Kidney (tissue), 14 donors: ENCODE data around the gene CMTM8. TPM values are rescaled to one million over a fixed set of nuclear protein-coding genes. Genes with fewer than 3 reads are reported as not detected.
A peak's percentile ranks its signal among the peaks of the same experiment; 100 is the strongest.

ENCODE experiments used
- DNase-seq, 5 donors: peaks; one replicate each; pipeline ENCODE4 v3.0.0-alpha.2; 2013 to 2020
- FAIRE-seq: peaks from 2 replicates; lab custom pipeline; 2012; peaks lifted over from hg19 to GRCh38; lab: Jason Lieb, UNC
- H3K27ac ChIP-seq, 2 donors: one replicate each; pipeline ENCODE4 v1.7.0; 2013; ENCODE audit warnings: low read depth in 2 of 2, low read length in 2 of 2, inconsistent platforms in 1 of 2
- H3K27me3 ChIP-seq: one replicate; pipeline ENCODE4 v1.7.1; 2013; ENCODE audit warnings: low read length, inconsistent platforms; ENCODE audit not compliant: control insufficient read depth, insufficient read depth
- H3K36me3 ChIP-seq, 3 donors: one replicate each; pipeline versions ENCODE4 v1.7.0 to v1.7.1; 2013; ENCODE audit warnings: low read length in 3 of 3, control low read depth in 1 of 3, inconsistent platforms in 1 of 3; ENCODE audit not compliant: insufficient read depth in 3 of 3, control insufficient read depth in 2 of 3
- H3K4me1 ChIP-seq, 3 donors: one replicate each; pipeline versions ENCODE4 v1.7.0 to v1.7.1; 2013; ENCODE audit warnings: low read length in 3 of 3, inconsistent platforms in 1 of 3, low read depth in 1 of 3; ENCODE audit not compliant: control insufficient read depth in 2 of 3, insufficient read depth in 2 of 3
- H3K4me3 ChIP-seq, 3 donors: one replicate each; pipeline versions ENCODE4 v1.7.0 to v1.8.1; 2013; ENCODE audit warnings: low read length in 3 of 3, control low read depth in 1 of 3, inconsistent platforms in 1 of 3
- H3K9ac ChIP-seq, 3 donors: one replicate each; pipeline versions ENCODE4 v1.7.0 to v1.7.1; 2013; ENCODE audit warnings: low read length in 3 of 3, control low read depth in 1 of 3, inconsistent platforms in 1 of 3
- H3K9me3 ChIP-seq, 3 donors: one replicate each; pipeline versions ENCODE4 v1.7.0 to v1.7.1; 2013; ENCODE audit warnings: low read length in 3 of 3, control low read depth in 1 of 3, inconsistent platforms in 1 of 3; ENCODE audit not compliant: control insufficient read depth in 2 of 3, insufficient read depth in 1 of 3
- CTCF ChIP-seq: IDR thresholded peaks from 3 replicates; pipeline ENCODE4 v1.5.1; 2012; ENCODE audit warnings: mild to moderate bottlenecking, moderate library complexity, borderline replicate concordance; ENCODE audit not compliant: insufficient read depth; ENCODE audit errors: extremely low read depth
- intact Hi-C: fragments of 100-400 bp; cut with DNase I; formaldehyde crosslinking; loops from one replicate; pipeline ENCODE4 v1.11.1; 2022
- polyA plus RNA-seq: library from polyadenylated mRNA; stranded (reverse); fragments of 350-450 nt; fragmentation: Illumina TruSeq; extraction: RNeasy Lipid Tissue Mini Kit (QIAGEN cat#74804); gene quantifications from one replicate; pipeline ENCODE4 v1.2.3, GENCODE V29; 2014; ENCODE audit warnings: low read depth, low replicate concordance; ENCODE audit not compliant: insufficient read depth
- total RNA-seq: library from RNA; stranded (reverse); fragmentation: NEBNext Ultra II Directional; extraction: Animal tissue kit (Norgen Biotek cat#: 25700); gene quantifications from one replicate; pipeline ENCODE4 v1.2.1, GENCODE V29; 2021
- donor health status: control.
- donor health status: control.
- donor health status: control.
- donor health status: control.
- donor health status: control.
- donor health status: DM: yes; HTN: yes; CAD: no.
- donor health status: Normal renal cell carcinoma (clear cell type).

CMTM8 gene
- total and polyA plus RNA-seq, 2 donors from 2014 or later: 5.4 to 9.6 TPM

GRCh38 chr3:32281570-32282106, 43.2 kb downstream of the CMTM8 start:
- intact Hi-C loops: no loop called here
- DNase-seq (no peak), FAIRE-seq (no peak)

GRCh38 chr3:32282578-32283154, 44.2 kb downstream of the CMTM8 start:
- H3K27ac ChIP-seq: no peak overlapping the region
- H3K4me1 ChIP-seq: peaks cover 0 to 5% (median 4%) of the 10 kb centered on the region in 3 donors
- no peak overlapping the region for H3K9ac ChIP-seq
- DNase-seq (no peak), FAIRE-seq (no peak)
- H3K36me3 ChIP-seq: no peaks in the 10 kb centered on the region
- TF ChIP-seq CTCF: no peak
- H3K4me3 ChIP-seq: no peak overlapping the region
- no peaks in the 10 kb centered on the region for H3K9me3 ChIP-seq
- intact Hi-C loops: no loop called here
- H3K27me3 ChIP-seq: no peaks in the 10 kb centered on the region

More at GRCh38 chr3:32281570-32282106, 43.2 kb downstream of the CMTM8 start:
- Histone ChIP-seq H3K9ac (no peak overlapping the region), H3K4me3 (no peak overlapping the region), H3K27ac (no peak overlapping the region), H3K27me3 (no peaks in the 10 kb centered on the region), H3K9me3 (no peaks in the 10 kb centered on the region), H3K36me3 (no peaks in the 10 kb centered on the region), H3K4me1 (peaks cover 0 to 5% (median 4%) of the 10 kb centered on the region in 3 donors)
- no peak for TF ChIP-seq CTCF

GRCh38 chr3:32283304-32283703, 44.8 kb downstream of the CMTM8 start:
- Histone ChIP-seq H3K27me3 (no peaks in the 10 kb centered on the region), H3K4me1 (peaks cover 0 to 5% (median 4%) of the 10 kb centered on the region in 3 donors), H3K9me3 (no peaks in the 10 kb centered on the region), H3K27ac (peak overlapping the region in 1 of 2 donors; percentile 51), H3K36me3 (no peaks in the 10 kb centered on the region), H3K4me3 (no peak overlapping the region), H3K9ac (no peak overlapping the region)
- intact Hi-C loops: no loop called here
- FAIRE-seq: no peak
- peak; percentile 47 to 73 (median 60) for DNase-seq
- no peak for TF ChIP-seq CTCF
